NCI-H748 (cell line): Measurements from ENCODE around the gene WNK1.
"Not testable (repeated sequence)": the region's sequence is repeated elsewhere in the genome, so short reads cannot be mapped to it uniquely, and the experiment has no call there.

Experiments
- DNase-seq: peaks from one replicate; lab custom pipeline; 2025; ENCODE audit not compliant: unreplicated experiment; lab: John Stamatoyannopoulos, UW

Gene WNK1

DNA sequence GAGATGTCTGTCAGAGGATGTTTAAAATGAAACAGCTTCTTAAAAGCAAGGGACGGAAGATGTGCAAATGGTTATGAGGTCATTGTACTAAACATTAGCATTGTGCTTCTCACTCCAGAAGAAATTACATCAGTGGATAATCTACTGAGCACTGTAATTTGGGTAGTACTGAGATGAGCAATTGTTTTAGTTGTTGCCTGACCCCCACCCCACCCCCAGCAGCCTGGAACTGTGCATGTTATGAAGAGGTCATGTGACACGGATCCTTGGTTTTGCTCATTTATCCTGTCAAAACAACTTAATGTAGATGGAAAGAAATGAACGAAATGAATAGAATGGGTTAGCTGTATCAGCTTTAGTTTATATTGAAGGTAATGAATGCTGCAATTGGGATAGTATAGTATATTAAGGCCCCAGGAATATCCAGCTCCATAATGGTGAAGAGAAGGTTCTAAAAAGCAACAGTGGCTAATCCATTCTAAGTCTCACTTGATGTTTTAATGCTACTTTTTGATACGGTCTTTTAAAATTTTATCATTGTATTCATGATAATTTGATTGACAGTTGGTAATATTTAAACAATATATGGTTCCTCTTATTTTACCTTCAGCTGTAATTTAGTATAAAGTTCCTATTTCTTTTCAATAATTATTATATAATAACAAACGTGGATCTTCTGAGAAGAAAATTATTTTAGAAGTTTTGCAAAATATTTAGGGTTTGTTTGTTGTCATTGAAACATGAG lies 58.5 kb downstream of the WNK1 start:
- DNase-seq = no peak

DNA sequence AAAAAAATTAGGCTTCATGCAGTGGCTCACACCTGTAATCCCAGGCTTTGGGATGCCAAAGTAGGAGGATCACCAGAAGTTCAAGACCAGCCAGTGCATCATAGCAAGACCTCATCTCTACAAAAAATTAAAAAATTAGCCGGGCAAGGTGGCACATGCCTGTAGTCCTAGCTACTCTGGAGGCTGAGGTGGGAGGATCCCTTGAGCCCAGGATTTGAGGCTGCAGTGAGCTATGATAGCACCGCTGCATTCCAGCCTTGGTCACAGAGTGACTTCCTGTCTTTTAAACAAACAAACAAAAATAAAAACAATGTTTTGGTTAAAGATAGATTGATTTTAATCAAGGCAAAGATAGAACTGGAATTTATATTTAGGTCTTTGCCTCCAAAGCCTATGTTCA lies 60.6 kb downstream of the WNK1 start:
- no peak for DNase-seq

DNA sequence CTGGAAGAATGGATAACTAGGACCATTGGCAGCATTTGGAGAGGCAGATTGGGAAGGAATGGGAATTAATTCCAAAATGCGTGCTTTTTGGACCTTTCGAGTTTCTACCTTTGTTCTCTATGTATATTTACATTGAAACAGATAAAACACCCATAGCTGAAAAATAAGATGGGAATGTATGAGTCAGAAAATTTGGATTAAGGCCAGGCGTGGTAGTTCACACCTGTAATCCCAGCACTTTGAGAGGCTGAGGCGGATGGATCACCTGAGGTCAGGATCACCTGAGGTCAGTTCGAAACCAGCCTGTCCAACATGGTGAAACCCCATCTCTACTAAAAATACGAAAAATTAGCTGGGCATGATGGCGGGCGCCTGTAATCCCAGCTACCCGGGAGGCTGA lies 65.1 kb downstream of the WNK1 start:
- not testable (repeated sequence) for DNase-seq

DNA sequence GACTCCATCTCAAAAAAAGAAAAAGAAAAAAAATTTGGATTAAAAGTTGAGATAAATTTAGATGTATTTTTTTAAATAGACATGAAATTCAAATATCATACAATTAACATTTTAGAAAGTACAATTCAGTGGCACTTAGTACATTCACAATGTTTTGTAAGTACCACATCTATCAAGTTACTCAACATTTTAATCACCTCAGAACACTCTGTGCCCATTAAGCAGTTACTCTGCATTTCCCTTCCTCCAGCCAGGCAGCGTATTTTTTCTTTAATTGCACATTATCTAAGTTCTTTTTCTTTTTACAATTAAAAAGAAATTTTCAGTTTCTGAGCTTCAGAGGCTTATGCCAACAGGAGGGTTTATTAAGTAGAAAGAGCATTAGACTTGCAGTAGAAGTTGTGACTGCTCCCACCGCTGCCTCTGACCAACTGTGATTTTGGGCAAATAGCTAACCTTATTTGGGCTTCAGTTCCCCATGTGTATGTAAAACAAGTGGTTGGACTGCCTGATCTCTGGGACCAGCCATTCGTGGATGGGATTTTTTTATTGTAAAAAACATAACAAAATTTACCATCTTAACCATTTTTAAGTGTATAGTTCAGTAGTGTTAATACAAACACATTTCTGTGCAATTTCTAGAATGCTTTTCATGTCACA lies 65.7 kb downstream of the WNK1 start:
- no peak for DNase-seq

DNA sequence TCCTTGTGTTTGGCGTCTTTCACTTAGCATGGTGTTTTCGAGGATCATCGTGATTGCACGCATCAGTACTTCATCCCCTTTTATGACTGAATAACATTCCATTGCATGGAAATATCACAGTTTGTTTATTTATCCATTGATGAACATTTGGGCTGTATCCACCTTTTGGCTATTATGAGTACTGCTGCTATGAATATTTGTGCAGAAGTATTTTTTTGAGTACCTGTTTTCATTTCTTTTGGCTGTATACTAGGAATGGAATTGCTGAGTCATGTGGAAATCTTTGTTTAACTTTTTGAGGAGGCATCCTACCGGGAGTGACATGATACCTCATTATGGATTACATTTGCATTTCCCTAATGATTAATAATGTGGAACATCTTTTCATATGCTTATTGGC lies 66.4 kb downstream of the WNK1 start:
- no peak for DNase-seq

DNA sequence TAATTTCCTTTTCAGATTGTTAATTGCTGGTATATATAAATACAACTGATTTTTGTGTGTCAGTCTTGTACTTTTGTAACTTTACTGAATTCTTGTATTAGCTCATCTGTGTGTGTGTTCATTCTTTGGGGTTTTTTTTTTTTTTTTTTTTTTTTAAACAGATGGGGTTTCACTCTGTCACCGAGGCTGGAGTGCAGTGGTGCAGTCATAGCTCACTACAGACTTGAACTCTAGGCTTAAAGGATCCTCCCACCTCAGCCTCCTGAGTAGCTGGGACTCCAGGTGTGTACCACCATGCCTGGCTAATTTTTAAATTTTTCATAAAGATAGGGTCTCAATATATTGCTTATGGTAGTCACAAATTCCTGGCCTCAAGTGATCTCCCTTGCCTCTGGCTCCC lies 68.0 kb downstream of the WNK1 start:
- no peak for DNase-seq

DNA sequence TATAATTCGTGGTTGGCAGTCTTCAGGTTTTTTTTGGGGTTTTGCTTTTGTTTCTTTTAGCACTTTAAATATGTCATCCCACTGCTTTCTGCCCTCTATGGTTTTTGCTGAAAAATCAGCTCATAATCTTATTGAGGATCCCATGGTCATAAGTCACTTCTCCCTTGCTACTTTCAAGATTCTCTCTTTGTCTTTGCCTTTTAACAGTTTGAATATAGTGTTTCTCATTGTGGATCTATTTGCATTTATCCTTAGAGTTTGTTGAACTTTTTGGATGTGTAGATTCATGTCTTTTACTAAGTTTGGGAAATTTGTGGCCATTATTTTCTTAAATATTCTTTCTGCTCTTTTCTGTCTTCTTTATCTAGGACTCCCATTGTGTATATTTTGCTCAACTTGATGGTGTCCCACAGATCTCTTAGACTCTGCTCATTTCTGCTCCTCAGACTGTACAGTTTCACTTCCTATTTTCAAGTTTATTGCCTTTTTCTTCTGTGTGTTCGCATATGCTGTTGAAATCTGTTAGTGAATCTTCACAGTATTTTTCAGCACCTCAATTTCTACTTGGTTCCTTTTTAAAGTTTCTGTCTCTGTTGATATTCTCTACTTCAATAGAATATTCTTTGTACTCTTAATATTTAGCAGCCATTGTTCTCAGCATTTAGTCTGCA lies 70.8 kb downstream of the WNK1 start:
- DNase-seq = no peak

DNA sequence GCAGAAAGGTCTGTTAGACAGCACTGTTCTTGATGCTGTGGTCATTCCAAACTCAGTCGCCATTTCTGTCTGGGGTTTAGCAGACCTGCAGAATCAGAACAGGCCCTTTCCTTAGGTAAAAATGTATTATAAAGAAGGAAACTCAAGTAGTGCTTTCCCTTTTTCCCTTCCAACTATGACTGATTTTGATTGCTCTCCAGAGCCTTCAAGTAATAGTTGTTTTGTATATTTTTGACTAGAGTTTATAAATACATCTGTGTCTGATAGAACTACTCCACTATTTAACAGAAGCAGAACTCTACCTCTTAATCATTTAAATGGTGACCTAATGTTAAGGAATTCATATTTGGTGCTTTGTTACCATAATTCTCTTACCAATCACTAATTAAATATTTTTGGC lies 74.0 kb downstream of the WNK1 start:
- DNase-seq = no peak

DNA sequence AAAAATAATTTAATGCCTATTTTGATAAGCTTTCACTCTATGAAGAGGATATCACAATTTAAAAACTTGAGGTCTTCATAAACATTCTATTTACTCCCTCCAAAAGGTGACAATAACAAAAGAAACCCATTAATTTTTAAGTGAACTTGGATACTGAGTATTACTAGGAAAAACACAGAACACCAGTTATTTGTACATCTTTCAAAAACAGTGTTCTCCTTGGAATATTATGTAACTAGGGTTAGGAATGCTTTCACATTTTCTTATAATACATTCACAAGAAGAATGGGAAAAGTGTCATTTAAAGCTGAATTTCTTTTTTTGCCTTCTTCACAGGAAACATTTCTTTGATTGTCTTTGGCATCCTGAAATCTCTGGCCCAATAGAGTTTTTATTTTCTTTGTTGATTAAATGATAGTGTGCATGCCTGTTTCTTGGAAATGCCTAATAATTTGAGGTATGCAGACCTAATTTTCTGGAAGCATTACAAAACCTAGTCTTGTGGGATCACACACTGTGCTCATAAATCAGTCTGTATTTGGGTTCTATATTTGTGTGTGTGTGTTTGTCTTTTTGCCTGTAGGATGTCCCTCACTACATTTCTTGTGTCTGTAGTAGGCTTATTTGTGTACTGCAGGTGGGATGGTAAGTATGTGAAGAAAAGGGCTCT lies 76.5 kb downstream of the WNK1 start:
- DNase-seq = no peak

DNA sequence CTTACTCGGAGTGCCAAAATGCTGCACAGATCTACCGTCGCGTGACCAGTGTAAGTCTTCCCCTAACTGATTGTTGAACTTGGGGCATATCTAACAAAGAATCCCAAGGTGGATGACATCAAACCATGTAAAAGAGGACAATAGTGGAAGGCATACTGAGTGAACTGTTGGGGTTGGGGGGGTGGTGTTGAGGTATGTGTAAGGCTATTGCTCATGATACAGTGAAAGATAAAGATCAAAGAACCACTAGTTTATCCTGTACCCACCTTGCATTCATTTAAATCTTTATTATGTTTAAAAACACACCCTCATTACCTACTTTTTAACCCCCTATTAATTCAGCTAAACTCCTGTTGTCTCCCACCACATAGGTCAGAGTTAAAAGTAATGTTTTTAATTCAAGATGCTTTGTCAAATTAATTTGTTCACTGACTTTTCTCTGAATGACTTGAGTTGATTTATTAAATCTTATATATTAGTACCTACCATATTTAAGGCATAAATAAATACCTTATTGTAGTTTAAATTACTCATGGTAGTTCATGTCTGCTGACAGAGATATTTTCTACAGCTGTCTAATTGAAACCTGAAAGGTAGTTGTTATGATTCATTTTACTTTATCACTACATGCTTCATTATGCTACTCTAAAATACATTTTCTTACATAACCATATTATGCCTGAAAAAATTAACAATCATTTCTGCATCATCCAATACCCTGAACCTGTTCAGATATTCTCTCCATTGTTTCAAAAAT lies 77.9 kb downstream of the WNK1 start:
- DNase-seq = no peak

DNA sequence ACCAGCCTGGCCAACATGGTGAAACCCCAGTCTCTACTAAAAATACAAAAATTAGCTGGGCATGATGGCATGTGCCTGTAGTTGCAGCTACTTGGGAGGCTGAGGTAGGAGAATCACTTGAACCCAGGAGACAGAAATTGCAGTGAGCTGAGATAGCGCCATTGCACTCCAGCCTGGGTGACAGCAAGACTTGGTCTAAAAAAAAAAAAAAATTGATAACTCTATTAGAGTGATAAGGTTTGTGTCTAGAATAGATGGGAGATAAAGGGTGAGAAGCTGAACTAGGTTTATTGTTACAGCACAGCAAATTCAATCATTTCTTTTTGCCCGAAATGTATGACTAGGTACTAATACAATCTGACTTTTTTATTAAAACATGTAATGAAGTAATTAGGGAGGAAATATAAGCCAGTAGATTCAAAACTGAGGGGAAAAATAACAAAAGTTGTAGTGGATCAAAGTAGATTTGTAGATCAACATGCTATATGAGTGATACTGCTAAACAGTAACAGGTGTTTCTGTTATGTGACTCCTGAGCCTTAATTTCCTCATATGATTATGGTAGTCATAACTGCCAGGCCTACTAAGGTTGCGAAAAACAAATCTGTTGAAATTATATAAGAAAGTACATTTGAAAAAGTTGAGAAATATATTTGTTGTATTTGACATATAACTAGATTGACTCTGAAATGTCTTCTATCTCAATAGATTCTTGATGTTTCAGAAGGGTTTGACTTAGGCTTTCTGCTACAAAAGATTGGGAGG lies 83.6 kb downstream of the WNK1 start:
- no peak for DNase-seq

DNA sequence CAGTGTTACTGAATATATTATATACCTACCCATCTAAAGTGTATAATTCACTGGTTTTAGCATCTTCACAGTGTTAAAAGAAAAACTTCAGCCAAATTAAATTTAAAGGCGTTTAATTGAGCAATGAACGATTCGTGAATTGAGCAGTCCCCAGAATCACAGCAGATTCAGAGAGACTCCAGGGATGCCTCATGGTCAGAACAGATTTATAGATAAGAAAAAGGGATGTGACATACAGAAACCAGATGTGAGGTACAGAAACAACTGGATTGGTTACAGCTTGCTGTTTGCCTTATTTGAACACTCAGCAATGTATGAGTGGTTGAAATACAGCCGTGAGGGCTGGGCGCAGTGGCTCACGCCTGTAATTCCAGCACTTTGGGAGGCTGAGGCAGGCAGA lies 84.6 kb downstream of the WNK1 start:
- no peak for DNase-seq

DNA sequence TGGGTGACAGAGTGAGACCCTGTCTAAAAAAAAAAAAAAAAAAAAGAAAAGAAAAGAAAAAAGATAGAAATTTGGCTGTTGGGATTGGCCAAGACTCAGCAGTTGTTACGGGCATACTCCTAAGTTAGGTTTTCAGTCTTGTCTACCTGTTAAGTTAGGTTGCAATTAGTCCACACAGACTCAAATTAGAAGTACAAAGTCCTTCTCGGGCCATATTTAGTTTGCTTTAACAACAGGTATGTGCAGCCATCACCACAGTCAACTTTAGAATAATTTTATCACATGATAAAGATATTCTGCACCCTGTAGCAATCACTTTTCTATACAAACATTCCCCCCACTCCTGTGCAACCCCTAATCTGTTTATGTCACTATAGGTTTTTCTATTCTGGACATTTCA lies 85.2 kb downstream of the WNK1 start:
- DNase-seq = no peak

DNA sequence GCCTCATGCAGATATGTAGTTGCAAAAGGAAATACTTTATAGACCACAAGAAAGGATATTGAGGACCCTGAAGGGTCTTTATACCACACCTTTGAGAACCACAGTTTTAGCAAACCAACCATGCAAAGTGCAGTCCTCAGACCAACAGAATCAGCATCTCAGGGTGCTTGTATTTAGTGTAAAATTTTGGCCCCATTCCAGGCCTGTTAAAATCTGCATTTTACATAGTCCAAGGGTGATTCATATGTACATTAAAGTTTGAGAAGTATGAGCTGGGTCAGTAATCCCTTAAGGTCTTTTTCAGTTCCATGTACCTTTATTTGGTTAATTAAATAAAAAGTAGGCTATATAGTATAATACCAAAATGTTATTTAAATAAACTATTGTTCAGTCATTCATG lies 91.2 kb downstream of the WNK1 start:
- no peak for DNase-seq

DNA sequence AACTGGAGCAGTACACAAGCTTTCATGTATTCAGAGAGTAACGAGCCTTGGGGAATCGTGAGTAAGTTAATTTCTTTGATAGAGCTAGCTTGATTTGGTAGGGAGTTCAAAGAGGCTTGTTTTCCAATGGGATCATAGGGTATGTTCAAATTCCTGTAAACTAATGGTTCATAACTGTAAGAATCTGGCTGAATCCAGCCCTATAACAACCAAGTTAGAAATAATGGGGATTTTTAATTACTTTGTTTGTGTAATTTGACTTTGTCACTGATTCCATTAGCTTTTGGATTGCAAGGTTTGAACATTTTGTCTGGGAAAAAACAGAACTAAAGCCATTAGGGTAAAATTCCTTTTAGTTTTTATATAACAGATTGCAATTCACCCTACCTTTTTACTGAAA lies 94.0 kb downstream of the WNK1 start:
- no peak for DNase-seq

DNA sequence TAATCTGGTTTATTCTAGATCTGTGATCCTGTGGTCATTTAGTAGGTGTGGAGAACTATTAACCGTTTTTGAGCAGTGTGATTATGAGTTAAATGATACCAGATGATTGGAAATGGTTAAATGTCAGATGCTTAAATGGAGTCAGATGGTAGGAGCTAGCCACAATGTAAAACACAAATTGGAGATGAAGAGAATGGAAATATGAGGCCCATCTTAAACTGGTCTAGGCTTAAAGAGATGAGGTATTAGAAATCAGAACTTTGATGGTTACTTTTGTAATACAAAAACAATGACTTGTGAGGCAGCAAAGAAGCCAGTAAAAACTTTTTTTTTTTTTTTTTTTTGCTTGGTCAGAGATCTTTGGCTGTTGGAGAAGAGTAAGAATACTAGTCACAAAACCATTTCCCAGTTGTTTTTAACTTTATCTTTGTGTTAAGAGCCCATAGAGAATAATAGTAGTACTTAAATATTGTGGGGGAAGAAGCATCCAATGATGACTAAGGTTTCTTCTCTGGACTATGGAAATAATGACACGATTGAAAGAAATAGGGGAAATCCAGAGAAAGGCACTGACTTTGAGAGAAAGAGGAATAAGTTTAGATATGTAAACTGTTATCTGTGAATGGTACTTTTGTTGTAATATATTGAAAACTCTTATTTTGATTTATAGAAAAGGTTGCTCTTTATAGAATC lies 95.9 kb downstream of the WNK1 start:
- no peak for DNase-seq

DNA sequence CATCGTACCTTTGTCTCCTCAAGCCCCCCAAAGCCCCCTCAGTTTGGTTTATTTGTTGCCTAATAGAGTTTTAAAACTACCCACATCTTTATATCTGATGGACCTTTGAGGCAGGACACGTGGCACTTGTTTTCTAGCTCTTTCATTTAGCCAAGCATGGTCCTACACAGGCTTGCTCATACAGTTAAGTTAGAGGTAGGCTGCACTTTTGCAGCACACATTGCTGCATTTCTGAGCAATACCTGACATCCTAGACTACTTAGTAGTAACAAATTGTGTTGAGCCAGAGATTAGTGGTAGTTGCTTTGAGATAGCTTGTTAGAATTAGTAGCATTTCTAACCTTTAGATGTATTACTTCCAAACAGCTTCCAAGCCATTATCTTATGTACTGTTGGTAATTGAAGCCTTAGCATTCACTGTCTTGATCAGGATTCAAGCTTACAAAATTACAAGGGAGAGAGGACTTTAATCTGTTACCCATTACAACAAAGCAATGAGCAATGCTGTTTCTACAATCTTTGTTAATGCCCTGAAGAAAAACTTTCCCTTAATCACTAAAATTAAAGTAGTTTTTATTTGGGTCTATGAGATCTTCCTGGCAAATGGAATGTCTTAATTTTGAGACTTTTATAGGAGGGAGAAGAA lies 96.6 kb downstream of the WNK1 start:
- no peak for DNase-seq

DNA sequence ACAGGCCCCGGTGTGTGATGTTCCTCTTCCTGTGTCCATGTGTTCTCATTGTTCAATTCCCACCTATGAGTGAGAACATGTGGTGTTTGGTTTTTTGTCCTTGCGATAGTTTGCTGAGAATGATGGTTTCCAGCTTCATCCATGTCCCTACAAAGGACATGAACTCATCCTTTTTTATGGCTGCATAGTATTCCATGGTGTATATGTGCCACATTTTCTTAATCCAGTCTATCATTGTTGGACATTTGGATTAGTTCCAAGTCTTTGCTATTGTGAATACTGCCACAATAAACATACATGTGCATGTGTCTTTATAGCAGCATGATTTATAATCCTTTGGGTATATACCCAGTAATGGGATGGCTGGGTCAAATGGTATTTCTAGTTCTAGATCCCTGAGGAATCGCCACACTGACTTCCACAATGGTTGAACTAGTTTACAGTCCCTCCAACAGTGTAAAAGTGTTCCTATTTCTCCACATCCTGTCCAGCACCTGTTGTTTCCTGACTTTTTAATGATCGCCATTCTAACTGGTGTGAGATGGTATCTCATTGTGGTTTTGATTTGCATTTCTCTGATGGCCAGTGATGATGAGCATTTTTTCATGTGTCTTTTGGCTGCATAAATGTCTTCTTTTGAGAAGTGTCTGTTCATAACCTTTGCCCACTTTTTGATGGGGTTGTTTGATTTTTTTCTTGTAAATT lies 97.5 kb downstream of the WNK1 start:
- DNase-seq = not testable (repeated sequence)

DNA sequence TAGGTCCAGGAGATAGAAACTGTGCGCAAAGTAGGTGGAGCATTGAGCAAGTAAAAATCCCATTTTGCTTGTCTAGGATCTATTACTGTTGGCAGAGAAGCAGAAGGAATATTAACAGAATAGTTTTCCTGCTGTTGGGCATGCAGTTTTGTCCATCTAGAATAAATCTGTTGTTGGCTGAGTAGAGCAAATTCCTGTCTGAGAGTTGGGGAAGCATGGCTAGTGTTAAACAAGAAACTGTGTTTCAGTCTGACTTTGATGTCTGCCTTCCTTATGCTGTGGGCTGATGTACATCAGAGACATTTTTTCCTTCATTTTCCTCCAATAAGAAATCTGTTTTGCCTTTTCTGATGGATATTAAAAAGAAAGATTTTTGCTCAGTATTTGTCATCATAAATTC lies 99.0 kb downstream of the WNK1 start:
- no peak for DNase-seq
